ENCODE results near the gene HEYL. TPM values are rescaled to one million over a fixed set of nuclear protein-coding genes. Genes with fewer than 3 reads are reported as not detected.

Gene HEYL
- total RNA-seq, 6 experiments from 2014 or later = 0.98 to 2.6 (median 1.6) TPM

DNA sequence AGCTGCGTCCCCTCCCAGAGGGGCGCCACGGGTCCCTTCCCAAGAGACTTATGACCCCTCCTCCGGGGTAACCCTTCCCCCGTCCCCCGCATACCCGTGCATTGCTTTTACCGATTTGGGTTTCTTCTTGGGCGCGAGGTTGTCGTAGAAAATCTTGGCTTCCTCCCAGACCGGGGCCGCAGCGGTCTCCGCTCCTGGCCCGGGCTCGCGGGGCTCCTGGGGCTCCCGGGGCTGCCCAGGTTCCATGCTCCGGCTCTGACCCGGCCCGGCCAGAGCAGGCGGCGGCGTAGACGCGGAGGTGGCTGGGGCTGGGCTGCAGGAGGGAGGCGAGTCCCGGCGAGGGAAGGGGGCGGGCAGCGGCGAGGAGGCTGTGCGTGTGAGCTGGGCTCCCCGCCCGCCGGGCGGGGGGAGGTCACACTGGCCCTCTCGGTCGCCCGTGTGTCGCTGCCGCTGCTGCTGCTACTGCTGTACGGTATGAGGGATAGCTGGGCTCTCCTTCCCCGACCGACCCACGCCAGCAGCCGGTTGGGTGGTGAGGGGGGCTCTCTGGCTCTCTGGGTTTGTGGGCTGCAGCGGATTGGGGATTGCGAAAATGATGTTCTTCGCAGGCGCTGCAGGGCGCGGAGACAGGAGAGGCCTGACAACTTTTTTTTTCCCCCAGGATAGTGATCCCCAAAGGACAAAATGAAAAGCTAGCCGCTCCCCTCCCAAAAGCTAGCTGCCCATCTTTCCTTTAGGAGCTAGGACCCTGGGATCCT is 32.5 kb upstream of the HEYL start, which contains the start of gene NT5C1A:
TSS of gene NT5C1A (minus strand) at position 315 of the 758 bp plus-strand sequence. CDS start at position 246, 69 bp downstream.
- H3K27me3 ChIP-seq = peaks cover 0 to 7% of the 10 kb centered on the region in 2 donors
- intact Hi-C loops (cut with DNase I) = no loop called here

DNA sequence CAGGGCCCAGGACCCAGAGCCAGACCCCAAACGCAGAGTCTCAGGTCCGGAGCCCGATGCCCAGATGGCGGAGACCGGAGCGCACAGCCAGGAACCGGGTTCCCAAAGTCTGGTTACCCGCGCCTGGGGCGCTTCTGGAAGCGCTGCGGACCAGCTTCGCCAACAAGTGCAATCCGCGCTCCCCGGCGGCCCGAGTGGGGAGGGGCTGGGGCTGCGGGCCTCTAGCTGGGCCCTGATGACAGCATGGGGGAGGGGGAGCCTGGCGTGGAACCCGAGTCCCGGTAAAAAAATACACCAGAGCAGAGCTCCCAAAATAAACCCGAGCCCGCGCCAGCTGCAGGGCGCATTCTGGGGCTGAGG is 32.0 kb upstream of the HEYL start:
- Histone ChIP-seq H3K27ac (no peak overlapping the region), H3K27me3 (peaks cover 0 to 7% of the 10 kb centered on the region in 2 donors), H3K4me1 (peaks cover 0 to 13% (median 0%) of the 10 kb centered on the region in 4 donors), H3K9me3 (no peaks in the 10 kb centered on the region), H3K4me3 (peak overlapping the region; percentile 25 to 36 (median 26)), H3K36me3 (no peaks in the 10 kb centered on the region)
- DNase-seq = no peak
- ATAC-seq = peak in 3 of 4 donors; percentile 7 to 14 (median 11)
- TF ChIP-seq, protein P1, sequence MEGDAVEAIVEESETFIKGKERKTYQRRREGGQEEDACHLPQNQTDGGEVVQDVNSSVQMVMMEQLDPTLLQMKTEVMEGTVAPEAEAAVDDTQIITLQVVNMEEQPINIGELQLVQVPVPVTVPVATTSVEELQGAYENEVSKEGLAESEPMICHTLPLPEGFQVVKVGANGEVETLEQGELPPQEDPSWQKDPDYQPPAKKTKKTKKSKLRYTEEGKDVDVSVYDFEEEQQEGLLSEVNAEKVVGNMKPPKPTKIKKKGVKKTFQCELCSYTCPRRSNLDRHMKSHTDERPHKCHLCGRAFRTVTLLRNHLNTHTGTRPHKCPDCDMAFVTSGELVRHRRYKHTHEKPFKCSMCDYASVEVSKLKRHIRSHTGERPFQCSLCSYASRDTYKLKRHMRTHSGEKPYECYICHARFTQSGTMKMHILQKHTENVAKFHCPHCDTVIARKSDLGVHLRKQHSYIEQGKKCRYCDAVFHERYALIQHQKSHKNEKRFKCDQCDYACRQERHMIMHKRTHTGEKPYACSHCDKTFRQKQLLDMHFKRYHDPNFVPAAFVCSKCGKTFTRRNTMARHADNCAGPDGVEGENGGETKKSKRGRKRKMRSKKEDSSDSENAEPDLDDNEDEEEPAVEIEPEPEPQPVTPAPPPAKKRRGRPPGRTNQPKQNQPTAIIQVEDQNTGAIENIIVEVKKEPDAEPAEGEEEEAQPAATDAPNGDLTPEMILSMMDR (IDR thresholded peaks at IDR 0.05) = no peak
- intact Hi-C loops (cut with DNase I) = no loop called here
- 0% methylated on average over 2 of the region's 26 CpGs for WGBS (ENCODE audit: insufficient coverage, low coverage, low lambda C conversion rate, missing lambda C conversion rate)

More for the DNA sequence above, 32.5 kb upstream of the HEYL start, which contains the start of gene NT5C1A:
- no peaks in the 10 kb centered on the region for H3K9me3 ChIP-seq
- peaks cover 0 to 13% (median 0%) of the 10 kb centered on the region in 4 donors for H3K4me1 ChIP-seq
- 6% methylated on average over 20 of the region's 55 CpGs for WGBS (ENCODE audit: insufficient coverage, low coverage, low lambda C conversion rate, missing lambda C conversion rate)
- peak within 1 kb of the TSS; percentile 25 to 36 (median 26) for H3K4me3 ChIP-seq
- H3K27ac ChIP-seq = no peak within 1 kb of the TSS
- ATAC-seq (peak; percentile 52 to 73 (median 66)), DNase-seq (peak in 1 of 3 donors; percentile 42)
- H3K36me3 ChIP-seq = no peaks in the 10 kb centered on the region
- no peak for TF ChIP-seq POLR2A (IDR thresholded peaks at IDR 0.05)
- TF ChIP-seq, protein P1 (IDR thresholded peaks at IDR 0.05) = no peak

DNA sequence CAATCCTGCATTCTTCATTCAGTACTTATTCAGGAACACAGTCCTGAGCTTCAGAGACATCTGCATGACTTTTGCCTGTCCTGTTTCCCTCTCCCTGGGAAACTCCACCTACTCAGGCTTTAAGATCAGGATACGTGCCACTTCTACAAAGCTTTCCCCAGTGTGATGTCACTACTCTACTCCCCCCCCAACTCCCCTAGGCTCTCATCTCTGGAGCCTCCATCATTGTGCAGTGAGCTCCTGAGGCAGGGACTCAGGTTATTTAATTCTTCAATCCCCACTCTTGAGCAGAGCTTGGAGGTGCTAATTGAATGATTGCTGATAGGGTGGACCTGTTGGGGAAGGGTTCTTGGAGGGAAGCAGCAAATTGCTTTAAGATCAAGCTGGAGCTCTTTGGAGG is 31.2 kb upstream of the HEYL start:
- Histone ChIP-seq H3K27ac (no peak overlapping the region), H3K27me3 (peaks cover 0 to 7% of the 10 kb centered on the region in 2 donors)
- TF ChIP-seq, protein P1 (IDR thresholded peaks at IDR 0.05) = no peak
- TF ChIP-seq POLR2A (IDR thresholded peaks at IDR 0.05) = no peak

DNA sequence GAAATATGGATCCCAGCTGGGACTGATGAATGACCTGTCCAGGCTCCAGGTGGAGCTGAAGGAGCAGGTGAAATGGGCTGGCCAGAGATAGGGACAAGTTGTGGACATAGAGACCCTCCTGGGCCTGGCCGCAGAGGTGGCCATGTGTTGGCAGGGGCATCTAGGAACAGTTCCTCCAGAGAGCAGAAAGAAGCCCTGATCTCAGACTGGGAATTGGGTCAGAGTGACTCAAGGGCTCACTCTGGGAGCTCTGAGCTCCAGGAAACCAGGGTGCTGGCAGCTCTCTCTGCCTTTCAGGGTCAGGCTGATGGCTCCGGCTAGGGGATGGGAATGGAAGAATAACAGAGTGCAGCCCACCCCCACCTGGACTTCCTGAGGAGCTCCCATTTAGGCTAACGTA is 29.5 kb upstream of the HEYL start:
- no peaks in the 10 kb centered on the region for H3K9me3 ChIP-seq
- ATAC-seq (no peak), DNase-seq (no peak)
- 79% methylated on average over 3 of the region's 3 CpGs for WGBS (ENCODE audit: insufficient coverage, low coverage, low lambda C conversion rate, missing lambda C conversion rate)
- TF ChIP-seq POLR2A (IDR thresholded peaks at IDR 0.05) = no peak
- TF ChIP-seq, protein P1 (IDR thresholded peaks at IDR 0.05) = no peak
- no peaks in the 10 kb centered on the region for H3K36me3 ChIP-seq
- intact Hi-C loops (cut with DNase I) = no loop called here
- H3K4me1 ChIP-seq = peaks cover 0 to 13% (median 0%) of the 10 kb centered on the region in 4 donors
- no peak overlapping the region for H3K4me3 ChIP-seq
- H3K27me3 ChIP-seq = peaks cover 0 to 7% of the 10 kb centered on the region in 2 donors
- no peak overlapping the region for H3K27ac ChIP-seq

More for the DNA sequence above, 31.2 kb upstream of the HEYL start:
- no peak overlapping the region for H3K4me3 ChIP-seq
- intact Hi-C loops (cut with DNase I) = no loop called here
- no peak for ATAC-seq
- DNase-seq = no peak
- no peaks in the 10 kb centered on the region for H3K9me3 ChIP-seq
- H3K4me1 ChIP-seq = peaks cover 0 to 13% (median 0%) of the 10 kb centered on the region in 4 donors
- H3K36me3 ChIP-seq = no peaks in the 10 kb centered on the region
- 82% methylated on average over 1 of the region's 1 CpG for WGBS (ENCODE audit: insufficient coverage, low coverage, low lambda C conversion rate, missing lambda C conversion rate)
